DND-41 (cell line): Measurements from ENCODE around the gene CRYGA.

Experiments
- ATAC-seq: fragments of 200-7000 bp; cut with Tn5 transposase; 3 replicates; pipeline ENCODE4 v1.9.1; 2021; ENCODE audit warnings: low read depth; ENCODE audit not compliant: insufficient read depth
- DNase-seq: peaks from one replicate; pipeline ENCODE4 v3.0.0-alpha.2; 2020
- H2AFZ ChIP-seq: 2 replicates; pipeline ENCODE4 v1.6.0; 2012; ENCODE audit warnings: low read depth, low read length
- H3K27ac ChIP-seq: 2 replicates; pipeline ENCODE4 v1.5.1; 2012; ENCODE audit warnings: low read length, inconsistent platforms
- H3K27me3 ChIP-seq: fragments of 200-600 bp; sonication (generic); 2 replicates; pipeline ENCODE4 v1.6.0; 2012; ENCODE audit warnings: low read length, mild to moderate bottlenecking, inconsistent platforms; ENCODE audit not compliant: insufficient read depth, poor library complexity
- H3K36me3 ChIP-seq: 2 replicates; pipeline ENCODE4 v1.5.1; 2012; ENCODE audit warnings: low read length, inconsistent platforms; ENCODE audit not compliant: insufficient read depth
- H3K4me1 ChIP-seq: 2 replicates; pipeline ENCODE4 v1.5.1; 2012; ENCODE audit warnings: mild to moderate bottlenecking, low read length; ENCODE audit not compliant: insufficient read depth
- H3K4me2 ChIP-seq: 2 replicates; pipeline ENCODE4 v1.6.0; 2012; ENCODE audit warnings: mild to moderate bottlenecking, moderate library complexity, low read length, inconsistent platforms; ENCODE audit not compliant: insufficient read depth
- H3K4me3 ChIP-seq, 2 experiments: fragments of 200-600 bp in 1 of 2; shearing (Covaris generic) in 1 of 2; 2 replicates each; pipeline ENCODE4 v1.5.1; 2012 to 2016; ENCODE audit warnings: inconsistent platforms in 2 of 2, low read length in 2 of 2, mild to moderate bottlenecking in 2 of 2, low read depth in 1 of 2, moderate library complexity in 1 of 2
- H3K79me2 ChIP-seq: 2 replicates; pipeline ENCODE4 v1.6.0; 2012; ENCODE audit warnings: low read length, inconsistent platforms; ENCODE audit not compliant: insufficient read depth
- H3K9ac ChIP-seq: 2 replicates; pipeline ENCODE4 v1.6.0; 2012; ENCODE audit warnings: low read depth, mild to moderate bottlenecking, inconsistent platforms, low read length, moderate library complexity
- H3K9me3 ChIP-seq: 2 replicates; pipeline ENCODE4 v1.5.1; 2012; ENCODE audit warnings: low read length, moderate library complexity, mild to moderate bottlenecking, inconsistent platforms; ENCODE audit not compliant: insufficient read depth, severe bottlenecking
- H4K20me1 ChIP-seq: 2 replicates; pipeline ENCODE4 v1.6.0; 2012; ENCODE audit warnings: low read length; ENCODE audit not compliant: insufficient read depth
- EZH2 ChIP-seq: IDR thresholded peaks from 3 replicates; pipeline ENCODE4 v1.6.1; 2012; ENCODE audit warnings: borderline replicate concordance, low read depth, mild to moderate bottlenecking, moderate library complexity, low read length, inconsistent platforms; ENCODE audit not compliant: severe bottlenecking
- TF ChIP-seq, protein P1 (sequence below): IDR thresholded peaks from 2 replicates; pipeline ENCODE4 v1.5.1; 2012; ENCODE audit warnings: borderline replicate concordance, low read length, moderate library complexity, mild to moderate bottlenecking; ENCODE audit not compliant: poor library complexity, severe bottlenecking; ENCODE audit errors: extremely low read depth

CRYGA gene

DNA sequence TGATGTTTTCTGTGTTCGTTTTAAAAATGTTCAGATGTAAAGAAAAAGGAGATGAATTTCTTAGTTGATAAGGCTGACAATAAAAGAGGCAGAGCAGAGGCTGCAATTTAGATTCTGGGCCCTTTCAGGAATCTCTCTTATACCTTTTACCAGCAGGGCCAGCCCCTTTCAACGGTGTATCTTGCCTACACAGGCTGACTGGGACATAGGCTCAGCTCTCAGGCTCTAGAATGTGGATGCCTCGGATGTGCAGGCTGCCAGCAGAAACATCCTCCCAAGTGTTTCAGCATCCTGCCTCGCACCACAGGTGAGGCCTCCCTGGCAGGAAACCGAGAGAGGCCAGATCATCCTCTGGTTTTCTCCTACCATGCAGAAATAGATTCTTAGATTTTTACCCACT, 23.1 kb upstream of the CRYGA start:
- Histone ChIP-seq H3K4me2 (no peak overlapping the region), H3K4me1 (no peaks in the 10 kb centered on the region), H3K4me3 (no peak overlapping the region), H2AFZ (no peak overlapping the region), H3K79me2 (no peaks in the 10 kb centered on the region), H3K27me3 (no peaks in the 10 kb centered on the region), H3K27ac (no peak overlapping the region), H3K36me3 (no peaks in the 10 kb centered on the region), H3K9ac (no peak overlapping the region), H3K9me3 (no peaks in the 10 kb centered on the region), H4K20me1 (no peaks in the 10 kb centered on the region)
- DNase-seq (no peak), ATAC-seq (no peak)
- no peak for TF ChIP-seq EZH2
- TF ChIP-seq, protein P1, sequence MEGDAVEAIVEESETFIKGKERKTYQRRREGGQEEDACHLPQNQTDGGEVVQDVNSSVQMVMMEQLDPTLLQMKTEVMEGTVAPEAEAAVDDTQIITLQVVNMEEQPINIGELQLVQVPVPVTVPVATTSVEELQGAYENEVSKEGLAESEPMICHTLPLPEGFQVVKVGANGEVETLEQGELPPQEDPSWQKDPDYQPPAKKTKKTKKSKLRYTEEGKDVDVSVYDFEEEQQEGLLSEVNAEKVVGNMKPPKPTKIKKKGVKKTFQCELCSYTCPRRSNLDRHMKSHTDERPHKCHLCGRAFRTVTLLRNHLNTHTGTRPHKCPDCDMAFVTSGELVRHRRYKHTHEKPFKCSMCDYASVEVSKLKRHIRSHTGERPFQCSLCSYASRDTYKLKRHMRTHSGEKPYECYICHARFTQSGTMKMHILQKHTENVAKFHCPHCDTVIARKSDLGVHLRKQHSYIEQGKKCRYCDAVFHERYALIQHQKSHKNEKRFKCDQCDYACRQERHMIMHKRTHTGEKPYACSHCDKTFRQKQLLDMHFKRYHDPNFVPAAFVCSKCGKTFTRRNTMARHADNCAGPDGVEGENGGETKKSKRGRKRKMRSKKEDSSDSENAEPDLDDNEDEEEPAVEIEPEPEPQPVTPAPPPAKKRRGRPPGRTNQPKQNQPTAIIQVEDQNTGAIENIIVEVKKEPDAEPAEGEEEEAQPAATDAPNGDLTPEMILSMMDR: no peak

DNA sequence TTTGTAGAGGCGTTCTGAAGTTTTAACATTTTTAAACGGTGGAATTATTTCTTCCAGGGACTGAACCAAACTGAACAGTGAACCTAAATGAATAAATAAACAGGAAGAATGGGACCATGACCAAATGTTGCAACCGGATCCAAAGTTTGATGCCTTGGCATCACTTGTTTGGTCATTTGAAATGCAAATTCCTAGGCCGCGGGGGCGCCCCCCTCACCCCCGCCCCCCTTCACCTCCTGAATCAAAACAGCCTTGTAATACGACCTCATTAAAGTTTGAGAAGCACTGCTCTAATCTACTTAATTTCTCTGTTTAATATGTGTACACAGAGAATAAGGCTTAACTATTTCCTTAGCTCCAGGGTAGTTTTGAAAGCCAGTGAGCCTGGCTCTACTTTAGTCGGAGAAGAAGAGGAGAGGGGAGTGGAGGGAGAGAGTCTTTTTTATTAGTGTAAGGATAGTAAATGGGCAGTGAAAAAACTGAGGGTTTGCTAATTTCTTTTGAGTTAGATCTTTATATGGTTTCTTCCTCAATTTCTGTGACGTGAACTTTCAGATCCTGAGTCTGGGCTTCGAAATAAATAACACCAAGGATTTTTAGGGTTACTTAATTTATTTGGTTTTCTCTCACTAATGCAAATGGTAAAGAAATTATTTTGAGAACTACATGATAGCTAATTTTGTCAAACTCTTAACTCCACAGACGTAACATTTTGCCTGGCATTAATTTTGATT, 20.8 kb upstream of the CRYGA start:
- no peaks in the 10 kb centered on the region for H3K36me3 ChIP-seq
- TF ChIP-seq, protein P1: no peak
- TF ChIP-seq EZH2: no peak
- H3K4me3 ChIP-seq: no peak overlapping the region
- no peak overlapping the region for H3K9ac ChIP-seq
- H3K9me3 ChIP-seq: no peaks in the 10 kb centered on the region
- no peak for DNase-seq
- H3K4me1 ChIP-seq: no peaks in the 10 kb centered on the region
- no peak for ATAC-seq
- H3K4me2 ChIP-seq: no peak overlapping the region
- H3K27me3 ChIP-seq: no peaks in the 10 kb centered on the region
- H3K27ac ChIP-seq: no peak overlapping the region
- H2AFZ ChIP-seq: no peak overlapping the region
- no peaks in the 10 kb centered on the region for H4K20me1 ChIP-seq
- H3K79me2 ChIP-seq: no peaks in the 10 kb centered on the region

DNA sequence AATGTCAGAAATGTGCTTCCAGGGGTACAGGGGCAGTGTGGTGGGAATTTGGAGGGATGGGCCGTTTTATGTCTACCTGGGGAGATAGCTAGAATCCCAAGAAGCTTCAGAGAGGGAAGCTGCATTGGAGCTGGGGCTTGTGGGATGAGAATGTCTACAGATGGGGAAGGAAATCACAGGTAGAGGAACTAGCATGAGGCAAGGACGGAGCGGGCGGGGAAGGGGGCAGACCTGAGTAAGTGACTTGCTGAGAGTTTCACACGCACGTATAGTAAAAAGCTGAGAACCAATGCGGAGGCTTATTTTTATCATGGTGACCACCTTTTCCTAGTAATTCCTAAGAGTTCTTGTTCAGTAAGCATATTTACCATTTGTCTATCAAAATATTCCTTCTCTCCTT, 20.1 kb upstream of the CRYGA start:
- Histone ChIP-seq H3K9me3 (no peaks in the 10 kb centered on the region), H3K27me3 (no peaks in the 10 kb centered on the region), H3K36me3 (no peaks in the 10 kb centered on the region), H4K20me1 (no peaks in the 10 kb centered on the region), H3K4me3 (no peak overlapping the region), H3K27ac (no peak overlapping the region), H3K4me2 (no peak overlapping the region), H3K4me1 (no peaks in the 10 kb centered on the region), H3K79me2 (no peaks in the 10 kb centered on the region), H2AFZ (no peak overlapping the region), H3K9ac (no peak overlapping the region)
- DNase-seq: no peak
- ATAC-seq: no peak
- TF ChIP-seq, protein P1: no peak
- TF ChIP-seq EZH2: no peak
